WTC11 (cell line): Measurements from ENCODE around the gene B4GALT2. TPM values are rescaled to one million over a fixed set of nuclear protein-coding genes. Genes with fewer than 3 reads are reported as not detected.

ENCODE experiments used
- ATAC-seq: fragments of 200-7000 bp; cut with Tn5 transposase; 2 replicates; pipeline ENCODE4 v1.10.0; 2021; ENCODE audit warnings: mild to moderate bottlenecking, moderate library complexity
- CTCF ChIA-PET: fragments of 300-600 bp; sonication (Branson Sonifier 250); formaldehyde crosslinking; loops from one replicate; lab custom pipeline; 2021; ENCODE audit warnings: antibody characterized with exemption; lab: Charles Lee
- POLR2A ChIA-PET: fragments of 350-600 bp; sonication (Branson Sonifier 250); formaldehyde crosslinking; loops from one replicate; lab custom pipeline; 2021; ENCODE audit warnings: antibody characterized with exemption; lab: Charles Lee
- DNase-seq: peaks from one replicate; pipeline ENCODE4 v3.0.0; 2021; ENCODE audit warnings: low spot score
- H3K27ac Mint-ChIP-seq: 2 replicates; pipeline ENCODE4 v1.8.0; 2021; ENCODE audit warnings: mixed read lengths
- H3K27me3 Mint-ChIP-seq: 2 replicates; pipeline ENCODE4 v1.8.0; 2021; ENCODE audit warnings: low read depth, mild to moderate bottlenecking, moderate library complexity, mixed read lengths
- H3K36me3 Mint-ChIP-seq: 2 replicates; pipeline ENCODE4 v1.8.0; 2021; ENCODE audit warnings: mixed read lengths
- H3K4me1 Mint-ChIP-seq: 2 replicates; pipeline ENCODE4 v1.8.0; 2022; ENCODE audit warnings: mixed read lengths
- H3K4me3 Mint-ChIP-seq: 2 replicates; pipeline ENCODE4 v1.8.0; 2021; ENCODE audit warnings: mild to moderate bottlenecking, moderate library complexity, mixed read lengths
- H3K9me3 Mint-ChIP-seq: 2 replicates; pipeline ENCODE4 v1.8.0; 2021; ENCODE audit warnings: mixed read lengths
- CREM ChIP-seq: sonication (generic); formaldehyde crosslinking; IDR thresholded peaks from 2 replicates; pipeline ENCODE4 v1.8.1; 2022; ENCODE audit warnings: mild to moderate bottlenecking, missing genetic modification reagents, moderate library complexity
- CTCF ChIP-seq: fragments of 200-600 bp; IDR thresholded peaks from 2 replicates; pipeline ENCODE4 v1.8.0; 2022; ENCODE audit warnings: antibody characterized with exemption
- FOXJ3 ChIP-seq: sonication (generic); formaldehyde crosslinking; IDR thresholded peaks from 2 replicates; pipeline ENCODE4 v1.9.0; 2021; ENCODE audit warnings: missing genetic modification reagents, mild to moderate bottlenecking, borderline replicate concordance
- FOXP1 ChIP-seq: sonication (generic); formaldehyde crosslinking; IDR thresholded peaks from 2 replicates; pipeline ENCODE4 v1.8.0; 2022; ENCODE audit warnings: missing genetic modification reagents, mild to moderate bottlenecking, moderate library complexity, borderline replicate concordance
- FOXP4 ChIP-seq: sonication (generic); formaldehyde crosslinking; IDR thresholded peaks from 2 replicates; pipeline ENCODE4 v1.8.0; 2022; ENCODE audit warnings: mild to moderate bottlenecking, missing genetic modification reagents
- HMGA2 ChIP-seq: fragments of 250-450 bp; sonication (Bioruptor Pico); IDR thresholded peaks from 2 replicates; pipeline ENCODE4 v1.4.0; 2021; ENCODE audit warnings: mild to moderate bottlenecking, moderate library complexity
- IRF2 ChIP-seq: sonication (generic); formaldehyde crosslinking; IDR thresholded peaks from 2 replicates; pipeline ENCODE4 v1.8.0; 2022; ENCODE audit warnings: low read depth, missing genetic modification reagents, borderline replicate concordance
- JAZF1 ChIP-seq: fragments of 250-450 bp; sonication (Bioruptor Pico); IDR thresholded peaks from 2 replicates; pipeline ENCODE4 v1.9.0; 2021; ENCODE audit warnings: moderate library complexity, mild to moderate bottlenecking, inconsistent platforms
- MYBL2 ChIP-seq: sonication (generic); formaldehyde crosslinking; IDR thresholded peaks from 2 replicates; pipeline ENCODE4 v1.8.1; 2023; ENCODE audit warnings: mild to moderate bottlenecking, moderate library complexity, missing genetic modification reagents
- TEAD1 ChIP-seq: sonication (generic); formaldehyde crosslinking; IDR thresholded peaks from 2 replicates; pipeline ENCODE4 v1.8.0; 2022; ENCODE audit warnings: mild to moderate bottlenecking, missing genetic modification reagents
- ZNF219 ChIP-seq: sonication (generic); formaldehyde crosslinking; IDR thresholded peaks from 2 replicates; pipeline ENCODE4 v1.8.0; 2023; ENCODE audit warnings: missing genetic modification reagents, mild to moderate bottlenecking, borderline replicate concordance
- ZNF317 ChIP-seq: sonication (generic); formaldehyde crosslinking; IDR thresholded peaks from 2 replicates; pipeline ENCODE4 v1.8.1; 2023; ENCODE audit warnings: low read depth, mild to moderate bottlenecking, moderate library complexity, missing genetic modification reagents, borderline replicate concordance
- ZNF416 ChIP-seq: fragments of 250-450 bp; sonication (Bioruptor Pico); IDR thresholded peaks from 2 replicates; pipeline ENCODE4 v1.9.0; 2021; ENCODE audit warnings: mild to moderate bottlenecking, inconsistent platforms
- ZNF423 ChIP-seq: fragments of 250-450 bp; sonication (Bioruptor Pico); IDR thresholded peaks from 2 replicates; pipeline ENCODE4 v2.1.2; 2022; ENCODE audit warnings: mild to moderate bottlenecking, moderate library complexity
- total RNA-seq: library from RNA; stranded (reverse); gene quantifications from 3 replicates; pipeline ENCODE4 v1.2.3, GENCODE V29; 2021
- TF ChIP-seq, protein P1 (sequence below): sonication (generic); formaldehyde crosslinking; IDR thresholded peaks from 2 replicates; pipeline ENCODE4 v1.8.1; 2023; ENCODE audit warnings: mild to moderate bottlenecking, moderate library complexity, missing genetic modification reagents
- TF ChIP-seq, protein P2 (sequence below): sonication (generic); formaldehyde crosslinking; IDR thresholded peaks from 2 replicates; pipeline ENCODE4 v1.8.0; 2023; ENCODE audit warnings: mild to moderate bottlenecking, missing genetic modification reagents
- TF ChIP-seq, protein P3 (sequence below): sonication (generic); formaldehyde crosslinking; conservative IDR thresholded peaks from 2 replicates; pipeline ENCODE4 v1.8.1; 2023; ENCODE audit warnings: mild to moderate bottlenecking, low read depth, missing genetic modification reagents, moderate library complexity

Gene B4GALT2
- total RNA-seq, 1 experiment from 2014 or later = 66.7 TPM

DNA sequence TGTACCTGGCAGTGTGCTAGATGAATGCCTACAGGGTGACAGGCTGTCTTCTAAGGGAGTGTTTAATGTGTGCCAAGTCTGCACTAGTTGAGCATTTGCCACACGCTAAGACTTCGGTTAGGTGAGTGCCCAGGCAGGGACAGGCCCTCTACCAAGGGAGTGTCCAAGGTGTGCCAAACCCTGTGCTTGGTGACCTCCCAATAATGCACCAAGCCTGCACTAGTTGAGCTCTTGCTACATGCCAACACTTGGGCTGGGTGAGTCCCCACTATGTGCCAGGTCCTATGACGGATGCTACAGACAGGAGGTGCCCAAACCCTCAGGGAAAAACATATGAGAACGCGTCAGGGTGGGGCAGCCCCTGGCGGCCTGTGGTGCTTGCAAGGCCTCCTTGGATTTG, 41.5 kb downstream of the B4GALT2 start (continued):
- TF ChIP-seq, protein P1, sequence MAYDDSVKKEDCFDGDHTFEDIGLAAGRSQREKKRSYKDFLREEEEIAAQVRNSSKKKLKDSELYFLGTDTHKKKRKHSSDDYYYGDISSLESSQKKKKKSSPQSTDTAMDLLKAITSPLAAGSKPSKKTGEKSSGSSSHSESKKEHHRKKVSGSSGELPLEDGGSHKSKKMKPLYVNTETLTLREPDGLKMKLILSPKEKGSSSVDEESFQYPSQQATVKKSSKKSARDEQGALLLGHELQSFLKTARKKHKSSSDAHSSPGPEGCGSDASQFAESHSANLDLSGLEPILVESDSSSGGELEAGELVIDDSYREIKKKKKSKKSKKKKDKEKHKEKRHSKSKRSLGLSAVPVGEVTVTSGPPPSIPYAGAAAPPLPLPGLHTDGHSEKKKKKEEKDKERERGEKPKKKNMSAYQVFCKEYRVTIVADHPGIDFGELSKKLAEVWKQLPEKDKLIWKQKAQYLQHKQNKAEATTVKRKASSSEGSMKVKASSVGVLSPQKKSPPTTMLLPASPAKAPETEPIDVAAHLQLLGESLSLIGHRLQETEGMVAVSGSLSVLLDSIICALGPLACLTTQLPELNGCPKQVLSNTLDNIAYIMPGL (CRISPR knock-in tag) = no peak
- TF ChIP-seq TEAD1 (no peak), FOXP1 (no peak), FOXP4 (no peak), HMGA2 (CRISPR knock-in tag) (no peak), IRF2 (CRISPR knock-in tag) (no peak), JAZF1 (CRISPR knock-in tag) (no peak), ZNF219 (CRISPR knock-in tag) (no peak), ZNF317 (CRISPR knock-in tag) (no peak), CREM (CRISPR knock-in tag) (no peak), MYBL2 (no peak)
- TF ChIP-seq, protein P2, sequence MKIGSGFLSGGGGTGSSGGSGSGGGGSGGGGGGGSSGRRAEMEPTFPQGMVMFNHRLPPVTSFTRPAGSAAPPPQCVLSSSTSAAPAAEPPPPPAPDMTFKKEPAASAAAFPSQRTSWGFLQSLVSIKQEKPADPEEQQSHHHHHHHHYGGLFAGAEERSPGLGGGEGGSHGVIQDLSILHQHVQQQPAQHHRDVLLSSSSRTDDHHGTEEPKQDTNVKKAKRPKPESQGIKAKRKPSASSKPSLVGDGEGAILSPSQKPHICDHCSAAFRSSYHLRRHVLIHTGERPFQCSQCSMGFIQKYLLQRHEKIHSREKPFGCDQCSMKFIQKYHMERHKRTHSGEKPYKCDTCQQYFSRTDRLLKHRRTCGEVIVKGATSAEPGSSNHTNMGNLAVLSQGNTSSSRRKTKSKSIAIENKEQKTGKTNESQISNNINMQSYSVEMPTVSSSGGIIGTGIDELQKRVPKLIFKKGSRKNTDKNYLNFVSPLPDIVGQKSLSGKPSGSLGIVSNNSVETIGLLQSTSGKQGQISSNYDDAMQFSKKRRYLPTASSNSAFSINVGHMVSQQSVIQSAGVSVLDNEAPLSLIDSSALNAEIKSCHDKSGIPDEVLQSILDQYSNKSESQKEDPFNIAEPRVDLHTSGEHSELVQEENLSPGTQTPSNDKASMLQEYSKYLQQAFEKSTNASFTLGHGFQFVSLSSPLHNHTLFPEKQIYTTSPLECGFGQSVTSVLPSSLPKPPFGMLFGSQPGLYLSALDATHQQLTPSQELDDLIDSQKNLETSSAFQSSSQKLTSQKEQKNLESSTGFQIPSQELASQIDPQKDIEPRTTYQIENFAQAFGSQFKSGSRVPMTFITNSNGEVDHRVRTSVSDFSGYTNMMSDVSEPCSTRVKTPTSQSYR (CRISPR knock-in tag) = no peak

DNA sequence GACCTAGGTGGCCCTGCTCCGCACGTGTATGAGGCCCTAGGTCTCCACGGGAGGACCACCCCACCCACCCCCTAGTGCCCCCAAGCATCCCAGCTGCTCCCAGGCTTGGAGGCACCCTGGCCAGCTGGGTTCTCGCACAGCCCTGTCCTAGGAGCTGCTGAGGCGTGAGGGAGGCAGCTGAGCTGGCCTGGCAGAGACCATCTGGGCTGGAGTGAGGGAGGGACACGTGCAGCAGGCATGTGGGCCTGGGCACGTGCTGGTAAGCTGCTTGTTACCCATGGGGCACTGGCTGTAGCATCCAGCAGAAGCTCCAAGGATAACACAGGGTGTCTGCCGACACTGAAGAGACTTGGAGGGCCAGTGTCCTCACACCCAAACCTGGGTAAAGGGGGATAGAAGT, 42.1 kb downstream of the B4GALT2 start:
- DNase-seq (no peak), ATAC-seq (no peak)
- H3K27me3 Mint-ChIP-seq = no peaks in the 10 kb centered on the region
- 0 out of 2 replicates have a peak, but pooled peaks cover 4% of the 10 kb centered on the region for H3K36me3 Mint-ChIP-seq
- POLR2A ChIA-PET = interaction anchor here (1.0 kb wide), 1 partner anchor 23 kb away, joined by 5 read pairs; no protein-coding TSS in a partner anchor
- CTCF ChIA-PET = interaction anchor here (0.6 to 2.5 kb wide), 6 partner anchors 10 to 86 kb away, joined by 3 to 12 read pairs (median 6); no protein-coding TSS in a partner anchor
- H3K4me1 Mint-ChIP-seq = peaks cover 9% of the 10 kb centered on the region
- no peaks in the 10 kb centered on the region for H3K9me3 Mint-ChIP-seq
- H3K27ac Mint-ChIP-seq = no peak overlapping the region
- no peak overlapping the region for H3K4me3 Mint-ChIP-seq
- no peak for TF ChIP-seq ZNF423 (CRISPR knock-in tag)

DNA sequence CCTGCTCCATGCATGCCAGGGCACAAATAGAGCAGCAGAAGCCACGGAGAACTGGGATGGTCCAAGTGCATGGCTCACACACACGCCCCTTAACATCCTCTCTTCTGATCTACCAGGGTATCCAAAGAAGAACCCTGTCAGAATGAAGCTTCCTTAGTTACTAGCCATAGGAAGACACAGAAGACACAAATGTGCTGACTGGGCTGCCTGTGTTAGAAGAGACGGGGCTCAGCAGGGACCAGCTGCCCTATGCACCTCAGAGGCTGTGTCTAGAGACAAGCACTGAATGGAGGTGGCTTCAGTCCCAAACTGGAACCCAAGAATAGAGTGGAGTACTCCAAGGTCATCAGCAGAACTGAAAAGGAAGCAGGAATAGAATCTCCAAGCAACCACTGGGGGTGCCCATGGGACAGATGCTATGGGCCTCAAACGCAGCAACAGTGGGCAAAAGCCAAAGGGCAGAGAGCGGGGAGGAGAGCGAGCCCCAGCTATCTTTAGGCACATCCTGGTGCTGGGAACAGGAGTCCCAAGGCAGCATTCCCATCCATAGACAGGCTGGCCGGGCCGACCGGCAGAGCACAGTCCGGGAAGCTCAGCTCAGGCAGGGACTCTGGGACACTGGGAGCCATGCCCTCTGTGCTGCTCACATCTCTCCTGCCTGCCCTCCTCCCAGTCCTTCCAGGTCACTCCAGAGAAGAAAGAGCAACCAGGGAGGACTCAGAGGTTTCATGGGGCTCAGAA, 42.7 kb downstream of the B4GALT2 start:
- peaks cover 10% of the 10 kb centered on the region for H3K4me1 Mint-ChIP-seq
- DNase-seq (no peak), ATAC-seq (no peak; the same call in 1 of the 2 replicates)
- no peak overlapping the region for H3K27ac Mint-ChIP-seq
- 0 out of 2 replicates have a peak, but pooled peaks cover 4% of the 10 kb centered on the region for H3K36me3 Mint-ChIP-seq
- POLR2A ChIA-PET = no interaction called here
- no peak overlapping the region for H3K4me3 Mint-ChIP-seq
- no peaks in the 10 kb centered on the region for H3K27me3 Mint-ChIP-seq
- CTCF ChIA-PET = interaction anchor here (0.6 to 2.5 kb wide), 7 partner anchors 11 to 87 kb away, joined by 3 to 12 read pairs (median 5); no protein-coding TSS in a partner anchor
- no peaks in the 10 kb centered on the region for H3K9me3 Mint-ChIP-seq
- TF ChIP-seq FOXJ3 (CRISPR knock-in tag) = no peak
- no peak for TF ChIP-seq ZNF423 (CRISPR knock-in tag)
- no peak for TF ChIP-seq JAZF1 (CRISPR knock-in tag)
- TF ChIP-seq ZNF219 (CRISPR knock-in tag) = no peak
- TF ChIP-seq ZNF416 = no peak
- TF ChIP-seq, protein P3, sequence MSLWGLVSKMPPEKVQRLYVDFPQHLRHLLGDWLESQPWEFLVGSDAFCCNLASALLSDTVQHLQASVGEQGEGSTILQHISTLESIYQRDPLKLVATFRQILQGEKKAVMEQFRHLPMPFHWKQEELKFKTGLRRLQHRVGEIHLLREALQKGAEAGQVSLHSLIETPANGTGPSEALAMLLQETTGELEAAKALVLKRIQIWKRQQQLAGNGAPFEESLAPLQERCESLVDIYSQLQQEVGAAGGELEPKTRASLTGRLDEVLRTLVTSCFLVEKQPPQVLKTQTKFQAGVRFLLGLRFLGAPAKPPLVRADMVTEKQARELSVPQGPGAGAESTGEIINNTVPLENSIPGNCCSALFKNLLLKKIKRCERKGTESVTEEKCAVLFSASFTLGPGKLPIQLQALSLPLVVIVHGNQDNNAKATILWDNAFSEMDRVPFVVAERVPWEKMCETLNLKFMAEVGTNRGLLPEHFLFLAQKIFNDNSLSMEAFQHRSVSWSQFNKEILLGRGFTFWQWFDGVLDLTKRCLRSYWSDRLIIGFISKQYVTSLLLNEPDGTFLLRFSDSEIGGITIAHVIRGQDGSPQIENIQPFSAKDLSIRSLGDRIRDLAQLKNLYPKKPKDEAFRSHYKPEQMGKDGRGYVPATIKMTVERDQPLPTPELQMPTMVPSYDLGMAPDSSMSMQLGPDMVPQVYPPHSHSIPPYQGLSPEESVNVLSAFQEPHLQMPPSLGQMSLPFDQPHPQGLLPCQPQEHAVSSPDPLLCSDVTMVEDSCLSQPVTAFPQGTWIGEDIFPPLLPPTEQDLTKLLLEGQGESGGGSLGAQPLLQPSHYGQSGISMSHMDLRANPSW (CRISPR knock-in tag) = no peak
- TF ChIP-seq, protein P2 (CRISPR knock-in tag) = no peak
- no peak for TF ChIP-seq CTCF
